IMR-90 (cell line): ENCODE results near the gene KRT222. TPM values are rescaled to one million over a fixed set of nuclear protein-coding genes. Genes with fewer than 3 reads are reported as not detected.

Experiments
- ATAC-seq: fragments of 200-7000 bp; cut with Tn5 transposase; 2 replicates; pipeline ENCODE4 v1.9.1; 2020; ENCODE audit warnings: low read depth, mild to moderate bottlenecking, moderate library complexity
- BruUV-seq: library from RNA; stranded (reverse); fragments of 400-500 nt; replicated peaks from 2 replicates; lab custom pipeline; 2021; lab: Mats Ljungman, UMichigan
- CTCF ChIA-PET: fragments of 300-600 bp; formaldehyde crosslinking; extraction: SDS; loops from one replicate; lab custom pipeline; 2021; ENCODE audit warnings: antibody characterized with exemption; lab: Yijun Ruan, JAX
- POLR2A ChIA-PET: fragments of 300-600 bp; sonication (Branson Sonifier 250); formaldehyde crosslinking; loops from one replicate; lab custom pipeline; 2022; ENCODE audit warnings: antibody characterized with exemption; ENCODE audit not compliant: unreplicated experiment; lab: Charles Lee
- DNase-seq: peaks from one replicate; pipeline ENCODE4 v3.0.0; 2013
- H2AFZ ChIP-seq: replicated peaks from 2 replicates; pipeline ENCODE3; 2013; ENCODE audit warnings: low read length, mild to moderate bottlenecking; ENCODE audit not compliant: poor library complexity
- H2AK5ac ChIP-seq: 2 replicates; pipeline ENCODE4 v1.6.1; 2013; ENCODE audit warnings: low read depth, low read length, inconsistent platforms
- H2AK9ac ChIP-seq: replicated peaks from 2 replicates; pipeline ENCODE3; 2013; ENCODE audit warnings: mild to moderate bottlenecking, low read depth, low read length, moderate library complexity; ENCODE audit not compliant: poor library complexity
- H2BK120ac ChIP-seq: 2 replicates; pipeline ENCODE4 v1.6.1; 2013; ENCODE audit warnings: low read depth, low read length, inconsistent platforms
- H2BK15ac ChIP-seq: 3 replicates; pipeline ENCODE4 v1.6.1; 2013; ENCODE audit warnings: low read depth, low read length, inconsistent platforms
- H2BK20ac ChIP-seq: 2 replicates; pipeline ENCODE4 v1.6.1; 2013; ENCODE audit warnings: low read depth, mild to moderate bottlenecking, inconsistent platforms, low read length, moderate library complexity
- H2BK5ac ChIP-seq: 2 replicates; pipeline ENCODE4 v1.6.1; 2013; ENCODE audit warnings: mild to moderate bottlenecking, low read depth, low read length, inconsistent platforms; ENCODE audit not compliant: poor library complexity, severe bottlenecking
- H3K14ac ChIP-seq: replicated peaks from 2 replicates; pipeline ENCODE4 v1.6.1; 2013; ENCODE audit warnings: low read depth, low read length, inconsistent platforms
- H3K18ac ChIP-seq: 2 replicates; pipeline ENCODE4 v1.6.1; 2013; ENCODE audit warnings: low read depth, low read length, control low read depth
- H3K23ac ChIP-seq: 2 replicates; pipeline ENCODE4 v1.6.1; 2013; ENCODE audit warnings: low read depth, low read length, inconsistent platforms
- H3K27ac ChIP-seq: 2 replicates; pipeline ENCODE4 v1.5.1; 2013; ENCODE audit warnings: mild to moderate bottlenecking, control low read depth, low read length; ENCODE audit not compliant: insufficient read depth
- H3K27me3 ChIP-seq: 2 replicates; pipeline ENCODE4 v1.6.1; 2013; ENCODE audit warnings: low read length; ENCODE audit not compliant: control insufficient read depth, insufficient read depth
- H3K36me3 ChIP-seq: 2 replicates; pipeline ENCODE4 v1.6.1; 2013; ENCODE audit warnings: low read length, mixed read lengths; ENCODE audit not compliant: control insufficient read depth, insufficient read depth
- H3K4ac ChIP-seq: 2 replicates; pipeline ENCODE4 v1.6.1; 2013; ENCODE audit warnings: low read depth, low read length, inconsistent platforms
- H3K4me1 ChIP-seq: 2 replicates; pipeline ENCODE4 v1.6.1; 2013; ENCODE audit warnings: low read length, mixed read lengths; ENCODE audit not compliant: control insufficient read depth, insufficient read depth
- H3K4me2 ChIP-seq: 2 replicates; pipeline ENCODE4 v1.6.1; 2013; ENCODE audit warnings: low read depth, mild to moderate bottlenecking, control low read depth, low read length, moderate library complexity
- H3K4me3 ChIP-seq: 2 replicates; pipeline ENCODE4 v1.5.1; 2013; ENCODE audit warnings: low read depth, mild to moderate bottlenecking, control low read depth, low read length, moderate library complexity; ENCODE audit not compliant: insufficient read depth
- H3K56ac ChIP-seq: 2 replicates; pipeline ENCODE4 v1.6.1; 2013; ENCODE audit warnings: low read length, inconsistent platforms; ENCODE audit not compliant: insufficient read depth; ENCODE audit errors: extremely low read depth
- H3K79me1 ChIP-seq, 2 experiments: 2 replicates each; pipeline ENCODE4 v1.6.1; 2013; ENCODE audit warnings: low read length in 2 of 2, inconsistent platforms in 1 of 2, low read depth in 1 of 2
- H3K9ac ChIP-seq: 2 replicates; pipeline ENCODE4 v1.6.1; 2013; ENCODE audit warnings: low read depth, low read length, control low read depth
- H3K9me1 ChIP-seq: 2 replicates; pipeline ENCODE4 v1.6.1; 2013; ENCODE audit warnings: low read length, inconsistent platforms; ENCODE audit not compliant: insufficient read depth
- H3K9me3 ChIP-seq: 2 replicates; pipeline ENCODE4 v1.6.1; 2013; ENCODE audit warnings: low read length; ENCODE audit not compliant: control insufficient read depth, insufficient read depth
- H4K20me1 ChIP-seq: 2 replicates; pipeline ENCODE4 v1.6.1; 2013; ENCODE audit warnings: low read length, inconsistent platforms; ENCODE audit not compliant: insufficient read depth
- H4K5ac ChIP-seq: 2 replicates; pipeline ENCODE4 v1.6.1; 2013; ENCODE audit warnings: mild to moderate bottlenecking, low read depth, low read length, control low read depth
- H4K8ac ChIP-seq, 2 experiments: 2 replicates each; pipeline ENCODE4 v1.6.1; 2013; ENCODE audit warnings: low read depth in 2 of 2, low read length in 2 of 2, control low read depth in 1 of 2, inconsistent platforms in 1 of 2
- H4K91ac ChIP-seq: 2 replicates; pipeline ENCODE4 v1.6.1; 2013; ENCODE audit warnings: low read depth, low read length, inconsistent platforms; ENCODE audit not compliant: insufficient read depth
- BHLHE40 ChIP-seq: fragments of 150-350 bp; IDR thresholded peaks from 2 replicates; pipeline ENCODE4 v1.6.1; 2016; ENCODE audit warnings: mild to moderate bottlenecking, low read depth, low read length
- CEBPB ChIP-seq: IDR thresholded peaks from 2 replicates; pipeline ENCODE4 v1.6.1; 2012; ENCODE audit warnings: low read depth, low read length, improper control_type of control experiment
- CHD1 ChIP-seq: IDR thresholded peaks from 2 replicates; pipeline ENCODE4 v1.6.1; 2012; ENCODE audit warnings: low read depth, low read length, improper control_type of control experiment
- FOS ChIP-seq: fragments of 150-350 bp; IDR thresholded peaks from 2 replicates; pipeline ENCODE4 v1.6.1; 2016; ENCODE audit warnings: low read depth, low read length
- MAFK ChIP-seq: IDR thresholded peaks from 2 replicates; pipeline ENCODE4 v1.6.1; 2012; ENCODE audit warnings: low read depth, low read length, improper control_type of control experiment
- MAZ ChIP-seq: IDR thresholded peaks from 2 replicates; pipeline ENCODE4 v1.6.1; 2012; ENCODE audit warnings: low read depth, mild to moderate bottlenecking, low read length, improper control_type of control experiment, moderate library complexity, borderline replicate concordance
- MXI1 ChIP-seq: IDR thresholded peaks from 2 replicates; pipeline ENCODE4 v1.6.1; 2012; ENCODE audit warnings: low read depth, mild to moderate bottlenecking, low read length, moderate library complexity, borderline replicate concordance
- NFE2L2 ChIP-seq: fragments of 150-350 bp; IDR thresholded peaks from 2 replicates; pipeline ENCODE4 v1.6.1; 2016; ENCODE audit warnings: low read depth, mild to moderate bottlenecking, low read length
- POLR2A ChIP-seq: IDR thresholded peaks from 2 replicates; pipeline ENCODE4 v1.6.1; 2012; ENCODE audit warnings: mild to moderate bottlenecking, low read depth, low read length
- RAD21 ChIP-seq: IDR thresholded peaks from 2 replicates; pipeline ENCODE4 v1.6.1; 2012; ENCODE audit warnings: low read length, improper control_type of control experiment
- RCOR1 ChIP-seq: IDR thresholded peaks from 2 replicates; pipeline ENCODE4 v1.6.1; 2012; ENCODE audit warnings: mild to moderate bottlenecking, low read length, improper control_type of control experiment; ENCODE audit not compliant: insufficient replicate concordance
- RFX5 ChIP-seq: IDR thresholded peaks from 2 replicates; pipeline ENCODE4 v1.8.0; 2012; ENCODE audit warnings: low read depth, mild to moderate bottlenecking, low read length, moderate library complexity
- SMC3 ChIP-seq: fragments of 150-350 bp; IDR thresholded peaks from 2 replicates; pipeline ENCODE4 v1.6.1; 2016; ENCODE audit warnings: low read depth, mild to moderate bottlenecking, antibody characterized with exemption, low read length, moderate library complexity
- WGBS, 2 experiments: methylation state at CpG; one replicate each; pipeline versions ENCODE4 v1.1.5 to v1.1.7; 2013; ENCODE audit warnings: missing lambda C conversion rate in 2 of 2; ENCODE audit not compliant: insufficient read length in 1 of 2; ENCODE audit errors: extremely low coverage in 2 of 2; 5-methylcytosine and 5-hydroxymethylcytosine counted together
- dilution Hi-C: fragments of 300-500 bp; cut with HindIII; formaldehyde crosslinking; loops from one replicate; pipeline ENCODE4 v1.14.3; 2018; ENCODE audit warnings: low sequenced_read_pairs; ENCODE audit not compliant: unreplicated experiment
- in situ Hi-C: fragments of 300-500 bp; cut with MboI; formaldehyde crosslinking; loops from 3 replicates; pipeline ENCODE4 v1.14.3; 2019; ENCODE audit warnings: low sequenced_read_pairs, inconsistent platforms, mixed read lengths
- intact Hi-C: fragments of 100-400 bp; cut with micrococcal nuclease; formaldehyde crosslinking; loops from 2 replicates; pipeline ENCODE4 v1.10.0; 2022
- polyA plus RNA-seq, 3 experiments: library from polyadenylated mRNA; depleted of rRNA; stranded (reverse); fragments of >200 nt; gene quantifications; 2 replicates each; pipeline ENCODE4 v1.2.3, GENCODE V29; 2012; ENCODE audit warnings: low replicate concordance in 1 of 3
- total RNA-seq: library from RNA; depleted of rRNA; stranded (reverse); fragments of >200 nt; gene quantifications from 2 replicates; pipeline ENCODE4 v1.2.3, GENCODE V29; 2012
- TF ChIP-seq, protein P1 (sequence below): conservative IDR thresholded peaks from 2 replicates; pipeline ENCODE4 v1.5.1; 2012; ENCODE audit warnings: mild to moderate bottlenecking, low read depth, low read length, improper control_type of control experiment
- TF ChIP-seq, protein P2 (sequence below): fragments of 150-350 bp; IDR thresholded peaks from 2 replicates; pipeline ENCODE4 v1.6.1; 2017; ENCODE audit warnings: mild to moderate bottlenecking, antibody characterized with exemption, low read length, low read depth
- TF ChIP-seq, protein P3 (sequence below): fragments of 150-350 bp; IDR thresholded peaks from 2 replicates; pipeline ENCODE4 v1.6.1; 2016; ENCODE audit warnings: low read depth, mild to moderate bottlenecking, low read length, moderate library complexity, borderline replicate concordance

Gene KRT222
- total and polyA plus RNA-seq, 2 of the 4 experiments (the other 2 are of a cell fraction): not detected

DNA sequence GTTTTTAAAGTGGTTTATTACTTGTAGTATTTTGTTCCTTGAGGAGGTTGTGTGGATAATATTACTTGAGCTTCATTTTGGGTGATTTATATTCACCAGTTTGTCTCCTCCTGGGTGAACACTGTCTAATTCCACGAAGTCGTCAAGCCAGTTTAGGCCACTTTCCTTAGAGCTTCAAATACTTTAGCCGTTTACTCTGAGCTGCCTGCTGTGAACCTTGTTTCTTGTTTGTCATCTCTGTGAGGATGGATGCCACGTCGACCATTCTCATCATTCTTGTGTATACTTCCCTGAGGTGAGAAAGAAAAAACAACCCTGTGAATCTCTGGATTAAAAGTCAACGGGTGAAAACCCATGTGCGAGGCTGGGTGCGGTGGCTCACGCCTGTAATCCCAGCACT lies 29.6 kb upstream of the KRT222 start:
- Histone ChIP-seq H2BK5ac (no peak overlapping the region), H3K4me3 (no peak overlapping the region), H4K5ac (no peak overlapping the region), H2BK15ac (no peak overlapping the region), H3K4ac (no peak overlapping the region), H3K27ac (no peak overlapping the region), H3K9me3 (no peaks in the 10 kb centered on the region; the same call in 1 of the 2 replicates), H3K4me2 (no peak overlapping the region), H3K36me3 (no peaks in the 10 kb centered on the region), H3K9ac (no peak overlapping the region), H2AK5ac (no peak overlapping the region), H2BK20ac (no peak overlapping the region), H3K4me1 (no peaks in the 10 kb centered on the region), H3K9me1 (no peaks in the 10 kb centered on the region), H3K27me3 (peaks cover 46% of the 10 kb centered on the region), H4K91ac (no peak overlapping the region), H4K20me1 (no peaks in the 10 kb centered on the region), H3K23ac (no peak overlapping the region; the same call in 1 of the 2 replicates), H3K18ac (no peak overlapping the region), H4K8ac (no peak overlapping the region), H3K56ac (no peak overlapping the region), H3K14ac (no peak overlapping the region), H3K79me1 (no peaks in the 10 kb centered on the region), H2AFZ (no peak overlapping the region), H2AK9ac (no peak overlapping the region), H2BK120ac (no peak overlapping the region)
- 84% methylated on average over 3 of the region's 9 CpGs; no CpG with 5 or more reads in 1 of the 2 experiments for WGBS, 2 experiments
- no TSS peak for BruUV-seq
- in situ Hi-C loops: no loop called here
- intact Hi-C loops: no loop called here
- ChIA-PET CTCF (interaction anchor here (0.5 kb wide), 1 partner anchor 8 kb away, joined by 3 read pairs; no protein-coding TSS in a partner anchor), POLR2A (interaction anchor here (0.6 kb wide), 1 partner anchor 39 kb away, joined by 14 read pairs; no protein-coding TSS in a partner anchor)
- TF ChIP-seq MAFK (no peak), POLR2A (no peak), CHD1 (no peak), FOS (no peak), RAD21 (no peak), MAZ (no peak), BHLHE40 (no peak), SMC3 (no peak), CEBPB (no peak), NFE2L2 (no peak), RCOR1 (no peak), RFX5 (no peak), MXI1 (no peak)
- TF ChIP-seq, protein P1, sequence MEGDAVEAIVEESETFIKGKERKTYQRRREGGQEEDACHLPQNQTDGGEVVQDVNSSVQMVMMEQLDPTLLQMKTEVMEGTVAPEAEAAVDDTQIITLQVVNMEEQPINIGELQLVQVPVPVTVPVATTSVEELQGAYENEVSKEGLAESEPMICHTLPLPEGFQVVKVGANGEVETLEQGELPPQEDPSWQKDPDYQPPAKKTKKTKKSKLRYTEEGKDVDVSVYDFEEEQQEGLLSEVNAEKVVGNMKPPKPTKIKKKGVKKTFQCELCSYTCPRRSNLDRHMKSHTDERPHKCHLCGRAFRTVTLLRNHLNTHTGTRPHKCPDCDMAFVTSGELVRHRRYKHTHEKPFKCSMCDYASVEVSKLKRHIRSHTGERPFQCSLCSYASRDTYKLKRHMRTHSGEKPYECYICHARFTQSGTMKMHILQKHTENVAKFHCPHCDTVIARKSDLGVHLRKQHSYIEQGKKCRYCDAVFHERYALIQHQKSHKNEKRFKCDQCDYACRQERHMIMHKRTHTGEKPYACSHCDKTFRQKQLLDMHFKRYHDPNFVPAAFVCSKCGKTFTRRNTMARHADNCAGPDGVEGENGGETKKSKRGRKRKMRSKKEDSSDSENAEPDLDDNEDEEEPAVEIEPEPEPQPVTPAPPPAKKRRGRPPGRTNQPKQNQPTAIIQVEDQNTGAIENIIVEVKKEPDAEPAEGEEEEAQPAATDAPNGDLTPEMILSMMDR: no peak
- TF ChIP-seq, protein P2, sequence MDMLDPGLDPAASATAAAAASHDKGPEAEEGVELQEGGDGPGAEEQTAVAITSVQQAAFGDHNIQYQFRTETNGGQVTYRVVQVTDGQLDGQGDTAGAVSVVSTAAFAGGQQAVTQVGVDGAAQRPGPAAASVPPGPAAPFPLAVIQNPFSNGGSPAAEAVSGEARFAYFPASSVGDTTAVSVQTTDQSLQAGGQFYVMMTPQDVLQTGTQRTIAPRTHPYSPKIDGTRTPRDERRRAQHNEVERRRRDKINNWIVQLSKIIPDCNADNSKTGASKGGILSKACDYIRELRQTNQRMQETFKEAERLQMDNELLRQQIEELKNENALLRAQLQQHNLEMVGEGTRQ: no peak
- TF ChIP-seq, protein P3, sequence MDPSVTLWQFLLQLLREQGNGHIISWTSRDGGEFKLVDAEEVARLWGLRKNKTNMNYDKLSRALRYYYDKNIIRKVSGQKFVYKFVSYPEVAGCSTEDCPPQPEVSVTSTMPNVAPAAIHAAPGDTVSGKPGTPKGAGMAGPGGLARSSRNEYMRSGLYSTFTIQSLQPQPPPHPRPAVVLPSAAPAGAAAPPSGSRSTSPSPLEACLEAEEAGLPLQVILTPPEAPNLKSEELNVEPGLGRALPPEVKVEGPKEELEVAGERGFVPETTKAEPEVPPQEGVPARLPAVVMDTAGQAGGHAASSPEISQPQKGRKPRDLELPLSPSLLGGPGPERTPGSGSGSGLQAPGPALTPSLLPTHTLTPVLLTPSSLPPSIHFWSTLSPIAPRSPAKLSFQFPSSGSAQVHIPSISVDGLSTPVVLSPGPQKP: no peak
- no peak for ATAC-seq
- dilution Hi-C loops: no loop called here
- no peak for DNase-seq
